Chondrocyte (in vitro differentiated cells): ENCODE measurements around the gene UBE2L5. TPM values are rescaled to one million over a fixed set of nuclear protein-coding genes. Genes with fewer than 3 reads are reported as not detected.

Experiments used
- DNase-seq: peaks from one replicate; pipeline ENCODE4 v3.0.0; 2021; ENCODE audit warnings: mixed read lengths, low spot score
- H3K27ac Mint-ChIP-seq: one replicate; pipeline ENCODE4 v1.8.0; 2021; ENCODE audit warnings: mild to moderate bottlenecking, moderate library complexity, mixed read lengths; ENCODE audit not compliant: unreplicated experiment
- H3K27me3 Mint-ChIP-seq: 2 replicates; pipeline ENCODE4 v1.8.0; 2021; ENCODE audit warnings: low read depth, mixed read lengths
- H3K36me3 Mint-ChIP-seq: 2 replicates; pipeline ENCODE4 v1.8.0; 2021; ENCODE audit warnings: low read depth, mixed read lengths
- H3K4me1 Mint-ChIP-seq: 2 replicates; pipeline ENCODE4 v1.8.0; 2021; ENCODE audit warnings: low read depth, mild to moderate bottlenecking, mixed read lengths
- H3K4me3 Mint-ChIP-seq: one replicate; pipeline ENCODE4 v1.8.0; 2021; ENCODE audit warnings: mild to moderate bottlenecking, moderate library complexity, mixed read lengths; ENCODE audit not compliant: unreplicated experiment
- H3K9me3 Mint-ChIP-seq: 2 replicates; pipeline ENCODE4 v1.8.0; 2021; ENCODE audit warnings: low read depth, mixed read lengths
- CTCF ChIP-seq: fragments of 200-600 bp; sonication (generic); IDR thresholded peaks from 2 replicates; pipeline ENCODE4 v1.5.0; 2021; ENCODE audit warnings: antibody characterized with exemption, mild to moderate bottlenecking, moderate library complexity
- total RNA-seq: library from RNA; stranded (reverse); gene quantifications from 3 replicates; pipeline ENCODE4 v1.2.1, GENCODE V29; 2021

Gene UBE2L5
- total RNA-seq, 1 donor from 2014 or later: not detected

DNA sequence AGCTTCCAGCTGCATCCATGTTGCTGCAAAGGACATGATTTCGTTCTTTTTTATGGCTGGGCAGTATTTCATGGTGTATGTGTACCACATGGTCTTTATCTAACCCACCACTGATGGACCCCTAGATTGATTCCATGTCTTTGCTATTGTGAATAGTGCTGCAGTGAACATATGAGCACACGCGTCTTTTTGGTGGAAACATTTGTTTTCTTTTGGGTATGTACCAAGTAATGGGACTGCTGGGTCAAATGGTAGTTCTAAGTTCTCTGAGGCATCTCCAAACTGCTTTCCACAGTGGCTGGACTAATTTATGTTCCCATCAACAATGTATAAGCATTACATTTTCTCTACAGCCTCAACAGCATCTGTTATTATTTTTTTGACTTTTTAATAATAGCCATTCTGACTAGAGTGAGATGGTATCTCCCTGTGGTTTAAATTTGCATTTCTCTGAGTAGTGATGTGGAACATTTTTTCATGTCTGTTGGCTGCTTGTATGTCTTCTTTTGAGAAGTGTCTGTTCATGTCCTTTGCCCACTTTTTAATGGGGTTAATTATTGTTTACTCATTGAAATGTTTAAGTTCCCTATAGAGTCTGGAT lies 6.8 kb upstream of the UBE2L5 start:
- DNase-seq: no peak
- H3K36me3 Mint-ChIP-seq: no peaks in the 10 kb centered on the region
- peaks cover 4% of the 10 kb centered on the region for H3K4me1 Mint-ChIP-seq
- H3K9me3 Mint-ChIP-seq: no peaks in the 10 kb centered on the region
- no peak overlapping the region for H3K27ac Mint-ChIP-seq
- H3K27me3 Mint-ChIP-seq: no peaks in the 10 kb centered on the region
- no peak overlapping the region for H3K4me3 Mint-ChIP-seq
- TF ChIP-seq CTCF: no peak

GRCh38 chr13:30416471-30416870 lies 5.8 kb upstream of the UBE2L5 start:
- Mint-ChIP-seq H3K4me1 (peaks cover 7% of the 10 kb centered on the region), H3K27ac (no peak overlapping the region), H3K27me3 (no peaks in the 10 kb centered on the region), H3K9me3 (no peaks in the 10 kb centered on the region), H3K36me3 (no peaks in the 10 kb centered on the region), H3K4me3 (no peak overlapping the region)
- no peak for TF ChIP-seq CTCF
- no peak for DNase-seq

DNA sequence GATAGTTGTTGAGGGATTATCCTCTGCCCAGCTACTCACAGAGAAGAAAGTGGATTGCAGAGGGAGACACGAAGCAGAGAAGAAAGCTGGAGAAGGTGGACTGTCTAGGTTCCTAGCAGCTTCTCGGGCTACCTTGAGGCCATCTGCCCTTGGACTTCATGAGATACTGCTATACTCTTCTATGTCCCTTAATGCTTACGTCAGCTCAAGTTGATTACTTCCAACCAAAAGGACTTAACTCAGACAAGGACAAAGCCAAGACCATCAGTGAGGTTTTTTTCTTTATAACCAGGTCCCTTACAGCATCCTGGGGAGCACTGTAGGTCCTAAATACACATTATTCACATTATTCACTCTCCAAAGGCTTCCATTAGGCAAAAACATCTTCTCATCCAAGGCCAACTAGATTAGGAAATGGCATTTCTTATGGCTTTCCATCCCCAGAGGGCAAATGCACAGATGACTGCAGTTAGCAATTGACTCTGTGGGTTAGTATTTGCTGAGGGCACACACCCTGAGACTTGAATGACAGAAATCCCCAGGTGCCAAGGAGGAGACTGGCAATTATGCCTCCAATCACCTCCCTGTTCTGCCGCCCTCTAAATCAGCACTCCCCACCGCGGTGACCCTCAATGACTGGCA lies 4.1 kb upstream of the UBE2L5 start:
- Mint-ChIP-seq H3K27me3 (no peaks in the 10 kb centered on the region), H3K4me3 (no peak overlapping the region), H3K27ac (no peak overlapping the region), H3K4me1 (peaks cover 12% of the 10 kb centered on the region), H3K9me3 (no peaks in the 10 kb centered on the region), H3K36me3 (no peaks in the 10 kb centered on the region)
- TF ChIP-seq CTCF: no peak
- DNase-seq: no peak

DNA sequence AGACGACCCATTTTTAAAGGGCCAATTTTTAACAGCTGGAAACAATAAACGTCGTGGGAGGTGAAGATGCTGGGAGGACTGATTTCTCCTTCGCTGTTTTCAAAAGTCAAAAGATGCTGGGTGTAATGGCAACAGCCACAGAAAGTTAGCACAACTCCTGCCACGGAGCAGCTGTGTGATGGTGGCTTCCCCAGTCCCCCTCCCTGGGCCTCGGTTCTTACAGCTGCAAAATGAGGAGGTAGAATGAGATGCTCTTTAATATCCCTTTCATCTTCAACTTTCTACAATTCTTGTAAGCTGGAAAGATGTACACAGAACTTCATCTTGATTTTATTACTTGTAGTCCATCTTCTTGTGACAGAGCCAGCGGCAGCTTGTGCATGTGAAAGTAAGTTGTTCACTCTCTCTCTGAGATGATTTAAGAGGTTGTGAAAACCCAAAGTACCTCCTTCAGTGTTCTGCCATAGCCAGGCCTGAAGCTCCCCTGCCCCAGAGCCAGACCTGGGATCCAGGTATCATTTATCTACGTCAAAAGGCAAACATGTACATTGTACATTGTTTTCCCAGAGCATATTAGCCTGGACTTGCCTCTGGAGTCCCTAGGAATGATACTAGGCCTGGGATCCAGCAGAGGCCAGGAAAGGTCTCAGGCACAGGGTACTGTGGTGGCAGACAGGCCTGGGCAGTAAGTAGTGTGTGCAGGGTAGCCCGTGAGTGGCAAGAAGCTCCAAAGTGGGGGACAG lies 3.4 kb upstream of the UBE2L5 start:
- Mint-ChIP-seq H3K9me3 (no peaks in the 10 kb centered on the region), H3K4me1 (peaks cover 12% of the 10 kb centered on the region), H3K27me3 (no peaks in the 10 kb centered on the region), H3K4me3 (no peak overlapping the region), H3K27ac (no peak overlapping the region), H3K36me3 (no peaks in the 10 kb centered on the region)
- no peak for TF ChIP-seq CTCF
- DNase-seq: no peak
